Measurements from ENCODE around the gene ZSWIM3. TPM values are rescaled to one million over a fixed set of nuclear protein-coding genes. Genes with fewer than 3 reads are reported as not detected.

The ZSWIM3 gene
- total and polyA plus RNA-seq, 11 donors = 1.3 to 3.1 (median 2.1) TPM

GRCh38 chr20:45883100-45883469, 25.7 kb downstream of the ZSWIM3 start:
- DNase-seq (no peak), ATAC-seq (no peak)
- H3K9me3 ChIP-seq = no peaks in the 10 kb centered on the region
- no peak overlapping the region for H3K4me3 ChIP-seq
- peaks cover 0 to 65% (median 42%) of the 10 kb centered on the region in 9 donors for H3K36me3 ChIP-seq
- peaks cover 0 to 34% (median 15%) of the 10 kb centered on the region in 12 donors for H3K4me1 ChIP-seq
- intact Hi-C loops (cut with DNase I) = no loop called here
- H3K27ac ChIP-seq = no peak overlapping the region
- no peaks in the 10 kb centered on the region for H3K27me3 ChIP-seq
- 73 to 83% (median 78%) methylated on average over 9 of the region's 9 CpGs for WGBS, 4 donors
- TF ChIP-seq CTCF (IDR thresholded peaks at IDR 0.05) (no peak), POLR2A (IDR thresholded peaks at IDR 0.05) (no peak)

GRCh38 chr20:45886590-45887345, 29.4 kb downstream of the ZSWIM3 start:
- peaks cover 2 to 40% (median 25%) of the 10 kb centered on the region in 12 donors for H3K4me1 ChIP-seq
- H3K36me3 ChIP-seq = peaks cover 0 to 60% (median 39%) of the 10 kb centered on the region in 9 donors
- no peak overlapping the region for H3K4me3 ChIP-seq
- DNase-seq (no peak), ATAC-seq (no peak)
- no peak overlapping the region for H3K27ac ChIP-seq
- no peaks in the 10 kb centered on the region for H3K27me3 ChIP-seq
- H3K9me3 ChIP-seq = no peaks in the 10 kb centered on the region
- 88 to 93% (median 90%) methylated on average over 14 to 19 of the region's 19 CpGs for WGBS, 4 donors
- TF ChIP-seq CTCF (IDR thresholded peaks at IDR 0.05) (no peak), POLR2A (IDR thresholded peaks at IDR 0.05) (no peak)
- intact Hi-C loops (cut with DNase I) = loop anchor here in 1 of 10 donors (5.0 kb wide), 1 partner anchor 51 kb away; no protein-coding TSS in a partner anchor

GRCh38 chr20:45887346-45887715, 29.9 kb downstream of the ZSWIM3 start, which contains the start of gene SPATA25:
SPATA25 (minus strand) TSS chr20:45887622; CDS start chr20:45887590, 32 bp downstream.
- Histone ChIP-seq H3K9me3 (no peaks in the 10 kb centered on the region), H3K27ac (no peak within 1 kb of the TSS), H3K27me3 (no peaks in the 10 kb centered on the region), H3K36me3 (peaks cover 0 to 59% (median 39%) of the 10 kb centered on the region in 9 donors), H3K4me1 (peaks cover 3 to 40% (median 25%) of the 10 kb centered on the region in 12 donors), H3K4me3 (no peak within 1 kb of the TSS)
- intact Hi-C loops (cut with DNase I) = loop anchor here in 1 of 10 donors (5.0 kb wide), 1 partner anchor 50 kb away; no protein-coding TSS in a partner anchor
- ATAC-seq = no peak
- WGBS, 4 donors = 88 to 94% (median 93%) methylated on average over 8 of the region's 8 CpGs
- DNase-seq = no peak
- TF ChIP-seq POLR2A (IDR thresholded peaks at IDR 0.05) = no peak
- TF ChIP-seq CTCF (IDR thresholded peaks at IDR 0.05) = no peak

GRCh38 chr20:45888681-45889080, 31.3 kb downstream of the ZSWIM3 start:
- H3K4me1 ChIP-seq = peaks cover 3 to 47% (median 27%) of the 10 kb centered on the region in 12 donors
- H3K36me3 ChIP-seq = peaks cover 0 to 59% (median 38%) of the 10 kb centered on the region in 9 donors
- no peaks in the 10 kb centered on the region for H3K9me3 ChIP-seq
- ATAC-seq (no peak), DNase-seq (no peak)
- TF ChIP-seq POLR2A (IDR thresholded peaks at IDR 0.05) (no peak), CTCF (IDR thresholded peaks at IDR 0.05) (no peak)
- 72 to 82% (median 81%) methylated on average over 3 of the region's 3 CpGs for WGBS, 4 donors
- no peaks in the 10 kb centered on the region for H3K27me3 ChIP-seq
- H3K4me3 ChIP-seq = no peak overlapping the region
- no peak overlapping the region for H3K27ac ChIP-seq
- intact Hi-C loops (cut with DNase I) = loop anchor here in 1 of 10 donors (5.0 kb wide), 1 partner anchor 49 kb away; no protein-coding TSS in a partner anchor
